IPS DF 19.7 (cell line): Measurements from ENCODE around the gene TRIOBP.

Experiments
- DNase-seq: peaks from one replicate; pipeline ENCODE4 v3.0.0-alpha.2; 2013; ENCODE audit warnings: low read depth, low spot score

The TRIOBP gene

DNA sequence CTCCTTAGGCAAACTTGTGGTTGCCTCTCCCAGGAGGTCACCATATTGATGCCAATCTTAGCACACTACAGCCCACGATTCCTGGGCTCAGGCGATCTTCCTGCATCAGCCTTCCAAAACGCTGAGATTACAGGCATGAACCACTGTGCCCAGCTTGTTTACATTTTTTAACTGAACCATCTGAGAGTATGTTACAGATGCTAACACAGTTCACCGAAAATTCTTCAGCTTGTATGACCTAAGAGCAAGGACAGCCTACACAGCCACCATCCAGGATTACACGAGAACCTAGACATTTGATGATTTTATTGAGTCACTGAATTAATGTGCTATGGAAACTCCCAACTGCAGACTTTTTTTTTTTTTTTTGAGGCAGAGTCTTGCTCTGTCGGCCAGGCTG is 27.3 kb upstream of the TRIOBP start:
- no peak for DNase-seq

DNA sequence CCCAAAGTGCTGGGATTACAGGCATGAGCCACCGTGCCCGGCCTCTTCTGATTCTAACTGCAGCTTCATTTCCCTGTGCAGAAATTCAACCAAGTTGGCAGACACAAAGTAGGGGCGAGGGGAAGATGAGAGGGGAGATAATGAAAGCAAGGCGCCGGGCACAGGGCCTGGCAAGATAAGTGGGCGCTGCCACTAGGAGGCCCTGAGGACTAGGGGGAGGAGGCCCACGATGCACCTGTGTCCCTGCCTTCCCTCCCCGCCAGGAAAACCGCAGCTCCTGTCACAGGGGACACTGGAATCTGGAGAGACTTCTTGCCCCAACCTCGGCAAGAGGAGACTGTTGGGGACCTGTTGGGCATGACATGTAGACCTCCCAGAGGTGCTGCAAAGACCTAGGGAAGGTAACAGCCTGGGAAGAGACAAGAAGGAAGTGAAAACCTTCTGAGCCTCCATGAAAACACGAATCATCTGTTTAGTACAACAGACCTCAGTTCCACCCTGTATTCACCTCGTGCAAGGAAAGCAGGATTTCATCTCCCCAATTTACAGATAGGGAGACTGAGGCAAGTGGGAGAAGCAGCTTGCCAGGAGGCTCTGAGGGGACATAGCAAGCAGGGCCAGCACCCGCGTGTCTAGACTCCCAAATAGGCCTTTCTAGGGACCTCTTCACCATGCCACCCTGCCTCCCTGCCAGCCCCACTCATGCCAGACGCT is 24.5 kb upstream of the TRIOBP start:
- DNase-seq, result no peak

DNA sequence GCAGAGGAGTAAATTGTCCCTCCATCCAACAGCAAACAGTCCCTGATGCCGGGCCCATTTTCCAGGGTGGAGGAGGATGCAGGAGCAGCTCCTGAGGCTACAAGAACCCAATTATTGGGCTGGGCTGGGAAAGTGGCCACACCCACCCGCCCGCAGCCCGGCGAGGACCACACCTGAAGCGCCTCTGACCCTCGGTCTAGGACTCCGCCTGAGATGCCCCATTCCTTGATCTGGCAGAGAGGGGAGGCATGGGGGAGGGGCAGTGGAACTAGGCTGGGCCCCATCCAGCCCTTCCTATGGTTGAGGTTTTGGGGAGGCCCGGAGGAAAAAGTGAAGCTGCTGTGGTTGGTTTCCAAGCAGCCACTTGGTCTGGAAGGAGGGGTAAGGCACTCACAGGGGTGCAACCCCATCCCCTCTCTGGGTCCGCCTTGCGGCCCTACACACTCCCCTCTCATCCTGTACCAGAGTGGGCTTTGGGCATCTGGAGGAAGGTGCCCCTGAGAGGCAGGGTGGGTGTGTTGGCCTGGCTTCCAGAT is 23.9 kb upstream of the TRIOBP start:
- no peak for DNase-seq

DNA sequence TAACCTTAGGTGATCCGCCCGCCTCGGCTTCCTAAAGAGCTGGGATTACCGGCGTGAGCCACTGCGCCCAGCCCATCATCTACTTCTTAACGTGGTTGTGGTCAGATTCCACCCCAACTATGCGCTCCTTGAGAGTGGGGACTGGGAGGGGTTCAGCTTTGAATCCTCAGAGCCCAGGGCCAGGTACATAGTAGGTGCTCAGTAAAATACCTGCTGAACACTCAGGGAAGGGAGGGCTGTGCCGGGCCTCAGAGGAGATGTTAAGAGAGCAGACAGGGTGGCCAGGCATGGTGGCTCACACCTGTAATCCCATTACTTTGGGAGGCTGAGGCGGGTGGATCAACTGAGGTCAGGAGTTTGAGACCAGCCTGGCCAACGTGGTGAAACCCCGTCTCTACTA is 22.6 kb upstream of the TRIOBP start:
- DNase-seq, result no peak

DNA sequence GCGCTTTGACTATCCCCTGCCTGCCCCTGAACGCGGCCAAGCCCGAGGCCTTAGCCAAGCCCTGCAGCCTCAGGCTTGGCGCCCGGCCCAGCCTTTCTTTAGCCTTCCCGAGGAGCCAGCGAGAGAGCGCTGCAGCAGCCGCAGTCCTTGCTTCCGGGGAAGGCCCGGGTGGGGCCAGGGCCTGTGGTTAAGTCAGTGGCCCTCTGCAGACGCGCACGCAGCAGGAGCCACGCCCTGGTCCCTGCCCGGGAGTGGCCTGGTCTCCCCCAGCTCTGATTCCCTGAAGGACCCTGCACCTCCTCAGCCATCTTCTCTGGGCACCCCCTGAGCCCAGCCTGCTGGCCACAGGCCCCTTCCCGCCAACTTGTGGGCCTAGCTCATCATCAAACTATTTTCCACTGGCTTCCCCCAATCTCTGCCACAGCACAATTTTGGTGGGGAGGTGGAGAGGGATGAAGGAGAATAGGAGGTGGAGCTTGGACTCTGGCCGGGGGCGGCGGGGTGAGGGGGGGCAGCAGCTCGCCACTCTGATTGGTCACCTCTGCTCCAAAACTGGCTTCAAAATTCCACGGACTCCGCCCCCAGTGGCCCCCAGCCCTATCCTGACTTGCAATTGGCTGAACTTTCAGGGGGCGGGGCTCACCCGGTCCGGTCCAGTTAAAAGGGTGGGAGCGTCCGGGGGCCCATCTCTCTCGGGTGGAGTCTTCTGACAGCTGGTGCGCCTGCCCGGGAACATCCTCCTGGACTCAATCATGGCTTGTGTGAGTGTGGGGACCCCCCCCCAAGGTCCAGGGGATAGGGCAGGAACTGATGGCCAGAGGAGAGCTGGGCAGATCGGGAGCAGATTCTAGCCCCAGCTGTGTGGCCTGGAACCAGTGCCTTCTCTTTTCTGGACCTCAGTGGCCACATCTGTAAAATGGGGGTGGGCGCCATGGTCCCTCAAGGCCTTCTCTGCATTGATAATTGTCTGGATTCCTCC is 21.6 kb upstream of the TRIOBP start, which contains the start of gene LGALS1:
LGALS1 (plus strand) TSS at position 686 of the 979 bp plus-strand sequence; CDS start at position 753, 67 bp downstream.
- no peak for DNase-seq

DNA sequence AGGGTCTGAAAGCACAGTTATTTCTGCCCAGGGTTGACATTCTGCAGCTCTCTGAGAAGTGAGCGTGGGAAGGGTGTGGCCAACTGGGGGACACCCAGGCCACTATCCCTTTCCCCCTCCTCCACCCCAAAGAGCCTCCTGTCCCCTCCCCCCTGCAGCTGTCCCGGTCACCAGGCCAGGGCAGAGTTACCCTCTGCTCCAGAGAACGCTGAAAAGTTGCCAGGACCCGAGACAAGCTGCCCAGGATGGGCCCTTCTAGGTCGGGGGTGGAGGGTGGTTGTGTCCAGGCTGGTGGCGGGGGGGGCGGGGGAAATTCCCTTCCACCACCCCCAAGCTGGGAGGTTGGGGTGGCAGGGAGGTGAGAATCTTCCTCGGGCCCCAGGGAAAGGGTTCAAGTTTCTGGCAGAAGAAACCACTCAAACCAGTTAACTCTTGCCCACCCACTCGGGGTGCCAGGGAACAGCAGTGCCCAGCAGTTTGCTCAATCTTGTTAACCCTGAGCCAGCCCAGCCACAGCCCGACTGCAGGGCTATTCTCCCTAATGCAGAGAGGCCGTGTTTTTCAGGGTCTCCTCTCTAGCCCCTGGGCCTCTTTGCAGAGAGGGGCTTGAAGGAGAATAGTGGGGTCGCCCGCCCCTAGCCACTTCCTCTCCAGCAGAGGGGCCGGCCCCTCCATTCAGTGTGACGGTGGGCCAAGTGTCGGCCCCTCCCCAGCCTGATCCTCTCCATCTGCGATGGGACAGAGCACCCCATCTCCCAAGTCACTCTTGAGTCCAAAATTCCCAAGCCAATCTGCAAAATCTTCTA is 20.7 kb upstream of the TRIOBP start:
- DNase-seq, result no peak

DNA sequence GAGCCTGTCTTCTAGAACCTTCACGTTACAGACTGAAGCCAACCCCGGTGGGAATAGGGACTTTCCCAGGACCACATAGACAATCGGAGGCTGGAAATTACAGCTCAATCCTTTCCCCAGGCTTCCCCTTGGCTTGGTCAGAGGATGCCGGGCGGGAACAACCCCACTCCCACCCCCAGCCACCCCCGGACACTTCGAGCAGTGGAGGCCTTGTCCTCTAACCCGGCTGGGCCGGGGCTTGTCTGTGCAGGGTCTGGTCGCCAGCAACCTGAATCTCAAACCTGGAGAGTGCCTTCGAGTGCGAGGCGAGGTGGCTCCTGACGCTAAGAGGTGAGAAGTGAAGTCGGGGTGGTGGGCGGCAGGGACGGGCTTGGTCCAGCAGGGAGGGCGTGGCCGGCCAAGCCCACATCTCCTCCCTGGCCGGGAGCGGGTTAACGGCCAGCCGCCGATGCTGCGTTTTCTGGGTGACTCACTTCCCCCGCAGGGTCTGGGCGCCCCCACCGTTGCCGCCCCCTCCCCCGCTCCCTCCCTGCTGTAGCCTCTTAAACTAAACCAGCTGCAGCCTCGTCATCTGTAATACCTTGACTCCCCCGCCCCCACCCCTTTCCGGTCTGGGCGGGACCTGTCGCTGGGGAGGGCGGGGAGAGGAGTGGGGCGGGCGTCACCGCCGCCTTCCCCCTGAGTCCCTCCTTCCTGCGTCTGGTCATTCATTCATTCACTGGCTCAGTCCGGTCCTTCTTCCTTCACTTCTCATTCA is 19.9 kb upstream of the TRIOBP start:
- no peak for DNase-seq

DNA sequence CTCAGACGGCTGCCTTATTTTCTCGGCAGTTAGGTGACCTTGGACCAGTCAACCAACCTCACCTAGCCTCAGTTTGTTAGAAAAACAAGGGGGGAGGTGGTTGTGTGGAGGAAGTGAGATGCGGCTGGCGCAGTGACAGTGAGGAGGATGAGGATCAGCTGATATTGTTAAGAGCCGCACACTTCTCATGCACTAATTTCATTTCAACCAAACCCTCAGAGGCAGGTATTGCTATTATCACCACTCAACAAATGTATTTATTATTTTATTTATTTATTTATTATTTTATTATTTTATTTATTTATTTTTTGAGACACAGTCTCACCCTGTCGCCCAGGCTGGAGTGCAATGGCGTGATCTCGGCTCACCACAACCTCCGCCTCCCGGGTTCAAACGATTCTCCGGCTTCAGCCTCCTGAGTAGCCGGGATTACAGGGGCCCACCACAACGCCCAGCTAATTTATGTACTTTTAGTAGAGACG is 19.3 kb upstream of the TRIOBP start:
- no peak for DNase-seq

DNA sequence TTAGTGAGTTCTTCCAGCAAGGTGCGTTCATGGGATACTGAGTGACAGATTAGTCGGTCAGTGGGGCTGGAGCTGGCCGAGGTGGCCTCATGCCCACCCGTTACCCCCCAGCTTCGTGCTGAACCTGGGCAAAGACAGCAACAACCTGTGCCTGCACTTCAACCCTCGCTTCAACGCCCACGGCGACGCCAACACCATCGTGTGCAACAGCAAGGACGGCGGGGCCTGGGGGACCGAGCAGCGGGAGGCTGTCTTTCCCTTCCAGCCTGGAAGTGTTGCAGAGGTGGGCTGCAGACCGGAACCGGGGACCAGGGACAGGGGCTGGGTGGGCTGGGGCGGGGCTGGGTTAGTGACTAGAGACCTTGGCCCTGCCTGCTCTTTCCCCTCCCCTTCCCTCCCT is 18.5 kb upstream of the TRIOBP start:
- DNase-seq, result no peak

DNA sequence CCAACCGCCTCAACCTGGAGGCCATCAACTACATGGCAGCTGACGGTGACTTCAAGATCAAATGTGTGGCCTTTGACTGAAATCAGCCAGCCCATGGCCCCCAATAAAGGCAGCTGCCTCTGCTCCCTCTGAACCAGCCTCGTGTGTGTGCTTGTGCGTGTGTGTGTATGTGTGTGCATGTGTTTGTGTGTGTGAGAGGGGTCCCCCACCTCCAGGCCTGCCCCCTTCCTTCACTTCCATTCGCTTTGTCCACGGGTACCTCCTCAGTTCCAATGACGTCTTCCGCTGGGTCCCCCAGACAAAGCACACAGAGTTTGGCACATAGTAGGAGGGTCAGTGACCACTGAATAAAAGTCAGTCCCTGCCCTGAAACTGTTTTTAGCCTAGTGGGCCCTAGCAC is 17.2 kb upstream of the TRIOBP start:
- DNase-seq, result no peak

DNA sequence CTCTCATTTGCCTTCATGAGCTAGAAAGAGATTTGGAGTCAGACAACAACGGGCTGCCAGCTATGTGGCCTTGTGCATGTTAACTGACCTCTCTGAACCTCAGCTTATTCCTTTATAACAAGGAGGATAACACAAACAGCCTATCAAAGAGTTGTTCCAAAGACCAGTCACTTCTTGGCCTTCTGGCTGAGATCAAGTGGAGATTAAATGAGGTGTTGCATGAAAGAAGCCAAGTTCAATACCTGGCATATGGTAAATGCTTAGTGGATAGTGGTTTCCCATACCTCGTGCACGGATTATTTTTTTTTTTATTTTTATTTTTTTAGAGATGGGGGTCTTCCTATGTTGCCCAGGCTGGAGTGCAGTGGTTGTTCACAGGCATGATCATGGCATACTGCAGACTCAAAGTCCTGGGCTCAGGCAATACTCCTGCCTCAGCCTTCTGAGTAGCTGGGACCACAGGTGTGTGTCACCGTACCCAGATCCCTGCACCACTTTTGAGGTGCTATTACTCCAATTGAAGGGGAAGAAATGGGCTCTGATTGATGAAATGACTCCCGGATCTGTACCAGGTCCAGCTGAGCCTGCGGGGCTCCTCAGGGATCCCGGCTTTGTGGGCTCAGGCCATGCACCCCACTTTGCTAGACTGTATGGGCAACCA is 16.5 kb upstream of the TRIOBP start:
- no peak for DNase-seq

DNA sequence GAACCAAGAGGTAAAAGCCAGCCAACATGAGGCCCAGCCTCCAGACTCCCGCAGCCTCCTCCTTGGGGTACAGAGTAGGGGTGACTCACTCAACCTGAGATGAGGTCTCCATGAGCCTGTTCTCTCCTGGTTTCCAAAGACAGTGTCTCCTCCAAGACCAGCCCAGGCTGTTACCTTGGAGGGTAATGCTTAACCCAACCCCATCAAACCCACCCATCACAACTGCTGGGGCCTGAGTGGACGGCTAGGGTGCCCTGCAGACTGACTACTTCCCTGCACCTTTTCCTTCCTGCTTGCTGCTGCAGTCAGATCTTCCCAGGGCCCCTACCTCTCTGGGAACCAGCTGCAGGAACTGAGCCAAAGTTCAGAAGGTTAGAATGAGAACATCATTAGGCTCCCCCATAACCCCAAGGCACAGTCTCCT is 15.8 kb upstream of the TRIOBP start:
- DNase-seq, result no peak

DNA sequence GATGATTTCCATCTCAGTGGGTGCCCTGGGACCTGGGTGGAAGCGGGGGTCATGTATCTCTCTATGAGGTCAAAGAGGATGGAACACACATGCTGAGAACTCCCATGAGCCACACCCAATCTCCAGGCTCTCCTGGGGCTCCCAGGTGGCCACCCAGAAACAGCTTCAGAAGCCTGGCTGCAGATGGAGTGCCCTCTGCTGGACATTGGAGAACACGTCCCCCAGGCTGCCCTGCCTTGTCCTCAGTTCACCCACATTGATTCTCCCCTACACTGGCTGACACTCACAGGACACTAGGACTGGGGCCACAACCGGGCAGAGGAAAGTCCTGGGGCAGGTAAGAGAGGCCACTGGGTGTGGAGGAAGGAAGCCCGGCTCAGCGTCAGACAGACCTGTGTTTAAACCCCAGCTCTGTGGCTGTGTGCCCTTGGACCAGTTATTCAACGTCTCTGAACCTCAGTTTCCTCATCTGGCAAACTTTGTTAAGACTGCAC is 15.2 kb upstream of the TRIOBP start:
- DNase-seq, result no peak

DNA sequence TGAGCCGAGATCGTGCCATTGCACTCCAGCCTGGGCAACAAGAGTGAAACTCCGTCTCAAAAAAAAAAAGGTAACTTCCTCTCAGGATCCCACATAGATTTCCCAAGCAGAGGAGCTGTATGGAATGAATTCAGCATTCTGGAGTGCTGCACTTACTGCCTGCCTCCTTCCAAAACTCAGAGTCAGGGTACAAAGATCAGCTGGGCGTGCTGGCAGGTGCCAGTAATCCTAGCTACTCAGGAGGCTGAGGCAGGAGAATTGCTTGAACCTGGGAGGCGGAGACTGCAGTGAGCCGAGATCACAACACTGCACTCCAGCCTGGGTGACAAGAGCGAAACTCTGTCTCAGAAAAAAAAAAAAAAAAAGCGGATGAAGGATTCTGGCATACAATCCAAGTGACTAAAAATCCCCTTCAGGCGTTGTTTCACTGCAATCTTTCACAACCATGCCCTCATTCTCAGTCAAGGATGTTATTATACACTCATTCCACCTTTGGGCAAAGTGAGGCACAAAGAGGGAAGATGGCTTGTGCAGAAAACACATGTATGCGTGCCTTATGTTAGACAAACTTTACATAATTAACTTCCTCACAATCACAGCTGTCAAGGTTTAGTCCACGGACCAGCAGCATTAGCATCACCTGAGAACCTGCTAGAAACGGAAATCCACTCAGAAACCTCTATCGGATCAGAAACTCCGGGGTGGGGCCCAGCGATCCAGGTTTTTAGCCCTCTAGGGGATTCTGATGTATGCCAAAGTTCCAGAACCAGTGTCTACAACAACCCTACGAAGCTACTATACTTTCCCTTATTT is 11.8 kb upstream of the TRIOBP start:
- DNase-seq, result no peak

DNA sequence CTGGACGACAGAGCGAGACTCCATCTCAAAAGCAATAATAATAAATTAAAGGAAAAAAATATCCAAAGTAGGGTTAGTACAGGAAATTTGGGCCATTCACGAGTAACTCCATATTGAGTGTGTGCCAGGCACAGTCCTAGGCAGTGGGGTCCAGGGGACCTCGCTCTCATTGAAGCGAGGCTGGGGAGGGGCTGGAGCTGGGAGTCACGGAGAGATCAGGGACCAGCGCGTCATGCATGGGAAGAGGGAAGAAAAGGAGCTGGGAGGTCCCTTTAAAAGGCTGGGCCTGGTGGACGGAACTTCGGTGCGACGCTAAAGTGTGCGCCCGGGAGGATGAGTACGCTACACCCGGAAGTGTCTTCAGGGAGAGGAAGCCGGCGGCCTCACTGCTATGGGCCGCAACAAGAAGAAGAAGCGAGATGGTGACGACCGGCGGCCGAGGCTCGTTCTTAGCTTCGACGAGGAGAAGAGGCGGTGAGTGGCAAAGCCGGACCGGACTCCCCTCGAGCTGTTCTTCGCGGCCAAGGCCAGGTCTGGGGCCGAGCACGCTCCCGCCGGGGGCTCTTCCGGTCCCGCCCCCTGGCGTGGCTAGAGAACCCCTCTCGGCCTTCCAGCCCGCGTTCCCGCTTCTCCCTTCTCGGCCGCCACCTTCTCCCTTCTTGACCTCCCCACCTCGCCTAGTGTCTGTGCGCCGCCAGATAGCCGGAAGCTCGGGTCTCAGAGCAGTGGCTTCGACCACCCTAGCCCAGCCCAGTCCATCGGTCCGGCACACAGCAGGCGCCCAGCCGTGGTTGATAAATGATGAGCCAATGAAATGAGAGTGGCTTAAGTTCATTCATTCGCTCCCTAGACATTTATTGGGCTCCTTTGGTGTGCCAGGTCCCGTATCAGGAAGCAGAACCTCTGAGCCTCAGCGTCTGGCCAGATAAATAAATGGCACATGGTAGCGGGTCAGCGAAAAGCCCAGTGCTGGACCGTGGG is 10.6 kb upstream of the TRIOBP start, which contains the start of gene NOL12:
NOL12 (plus strand) TSS at position 342 of the 981 bp plus-strand sequence; CDS start at position 392, 50 bp downstream.
- DNase-seq, result no peak

DNA sequence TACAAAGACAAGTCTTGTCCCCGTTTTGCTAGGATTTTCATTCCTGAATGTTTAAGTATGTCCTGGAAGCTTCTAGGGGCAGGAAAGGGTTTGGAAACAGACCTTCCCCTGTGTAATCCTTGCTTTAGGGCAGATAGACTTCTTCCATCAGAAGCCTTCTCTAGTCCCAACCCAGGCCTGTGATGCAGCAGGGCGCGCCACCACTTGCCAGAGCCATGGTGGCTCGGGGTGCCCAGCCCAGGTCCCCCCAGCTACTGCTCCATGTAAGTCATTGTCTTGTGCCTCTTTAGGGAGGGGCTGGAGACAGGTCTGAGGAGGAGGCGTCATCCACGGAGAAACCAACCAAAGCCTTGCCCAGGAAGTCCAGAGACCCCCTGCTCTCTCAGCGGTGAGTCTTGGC is 6.4 kb upstream of the TRIOBP start:
- no peak for DNase-seq

DNA sequence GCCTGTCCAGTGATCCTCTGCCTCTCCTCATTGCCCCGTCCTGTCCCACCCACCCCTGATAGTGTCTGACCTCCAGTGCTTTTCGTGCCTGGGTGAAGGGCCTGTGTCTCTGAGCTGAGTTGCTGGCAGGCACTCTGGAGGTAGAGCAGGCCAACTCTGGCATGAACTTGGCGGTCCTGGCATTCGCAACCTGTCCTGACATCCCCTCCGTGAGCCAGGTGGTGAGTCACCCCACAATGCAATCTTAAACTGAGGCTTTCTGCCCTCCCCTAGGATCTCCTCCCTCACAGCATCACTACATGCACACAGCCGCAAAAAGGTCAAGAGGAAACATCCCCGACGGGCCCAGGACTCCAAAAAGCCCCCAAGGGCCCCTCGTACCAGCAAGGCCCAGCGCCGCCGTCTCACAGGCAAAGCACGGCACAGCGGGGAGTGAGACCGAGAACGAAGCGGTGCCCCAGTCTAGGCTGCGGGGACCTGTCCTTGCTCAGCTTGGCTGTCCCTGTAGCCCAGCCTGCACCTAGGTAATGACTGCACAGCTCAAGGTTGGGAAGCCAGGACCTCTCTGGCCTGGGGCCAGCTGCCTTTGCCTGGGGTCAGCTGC is 5.8 kb upstream of the TRIOBP start:
- no peak for DNase-seq
